Stimulated activated CD8-positive, alpha-beta memory T cell treated with anti-CD3 and anti-CD28 coated beads, Interleukin-4, amount 100 ng/mL, for 1 hour (primary cell): ENCODE measurements around the gene FIGNL1.

Source experiments
- DNase-seq, 2 donors: peaks; one replicate each; pipeline ENCODE4 v3.0.0-alpha.2; 2020; ENCODE audit warnings: low read depth in 2 of 2, low spot score in 1 of 2

Gene FIGNL1

DNA sequence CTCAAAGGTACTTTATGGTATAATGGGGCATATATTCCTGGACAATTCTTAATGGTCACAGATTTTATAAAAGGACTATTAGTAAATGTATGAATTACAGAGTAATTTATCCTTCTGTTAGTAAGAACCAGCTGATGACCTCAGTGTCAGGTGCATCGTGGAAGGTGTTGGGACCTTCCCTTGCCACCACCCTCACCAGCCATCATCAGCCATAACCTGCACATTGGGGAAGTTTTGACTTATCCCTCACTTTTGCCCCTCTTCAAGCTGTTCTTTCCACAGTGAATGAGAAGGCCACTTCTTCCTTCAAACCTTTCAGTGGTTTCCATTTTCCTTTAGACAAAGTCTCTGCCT is 52.2 kb downstream of the FIGNL1 start:
- DNase-seq: no peak

DNA sequence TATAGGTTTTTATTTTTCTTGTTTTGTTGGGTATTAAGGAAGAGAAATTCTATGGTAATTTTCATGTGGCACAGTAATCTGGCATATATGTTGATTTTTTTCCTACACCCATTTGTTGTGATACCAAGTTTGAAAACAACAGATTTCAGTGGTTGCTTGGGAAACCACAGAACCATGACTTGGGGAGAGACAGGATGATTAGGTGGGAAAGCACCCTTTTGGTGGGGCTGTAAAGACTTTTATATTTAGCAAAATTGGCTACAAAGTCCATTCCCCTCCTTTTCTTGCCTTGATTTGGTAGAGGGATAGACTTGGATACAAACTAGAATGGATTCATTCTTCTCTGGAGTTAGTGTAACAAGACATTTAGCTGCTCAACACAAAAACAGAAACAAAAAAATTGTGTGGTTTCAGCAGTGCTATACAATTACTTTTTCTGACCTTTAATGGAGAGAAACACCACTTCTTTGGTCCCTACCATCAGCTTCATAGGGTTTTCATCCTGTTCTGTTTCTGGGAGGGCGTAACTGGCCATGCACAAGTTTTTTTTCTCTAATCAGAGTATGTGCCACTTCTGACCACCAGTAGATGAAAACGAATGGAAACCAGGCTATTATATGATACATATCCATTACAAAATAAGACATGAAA is 52.7 kb downstream of the FIGNL1 start:
- DNase-seq: no peak

DNA sequence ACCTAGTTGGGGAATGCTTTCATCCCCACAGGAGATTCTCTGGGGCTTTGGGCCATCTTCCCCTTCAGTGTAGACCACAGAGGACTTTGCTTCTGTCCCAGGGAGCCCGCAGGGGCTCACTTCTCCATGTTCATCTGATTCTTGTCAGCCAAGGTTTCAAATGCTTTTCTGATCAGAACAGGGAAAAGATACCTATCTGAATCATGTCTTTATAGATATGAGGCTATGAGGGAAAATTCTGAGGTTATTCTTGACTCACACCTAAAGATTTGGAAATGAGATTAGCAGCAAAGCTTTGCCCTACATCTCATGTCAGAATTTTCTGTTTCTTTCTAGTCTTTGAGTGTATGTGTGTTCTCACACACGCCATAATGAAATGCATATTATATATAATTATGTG is 53.3 kb downstream of the FIGNL1 start:
- DNase-seq: no peak

DNA sequence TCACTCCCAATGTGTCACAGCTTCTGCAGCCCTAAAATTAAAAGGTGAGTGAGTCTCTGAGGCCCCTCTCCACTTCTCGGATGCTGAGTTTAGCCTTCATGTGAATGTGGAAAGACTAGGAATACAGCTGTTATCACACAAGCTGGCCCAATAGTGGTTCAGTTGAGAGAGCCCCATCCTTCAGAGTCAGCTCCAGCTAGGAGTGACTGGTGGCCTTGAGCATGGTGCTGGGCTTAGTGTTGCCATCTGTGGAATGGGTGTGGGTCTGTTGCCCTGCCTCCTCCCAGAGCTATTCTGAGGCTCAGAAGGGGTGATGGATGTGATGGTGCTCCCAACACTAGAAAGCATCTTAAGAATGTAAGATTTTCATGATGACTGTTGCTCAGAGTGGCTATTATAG is 55.8 kb downstream of the FIGNL1 start:
- no peak for DNase-seq
